HG02610 (cell line): ENCODE measurements around the gene ZNF653.
"Not testable (repeated sequence)": the region's sequence is repeated elsewhere in the genome, so short reads cannot be mapped to it uniquely, and the experiment has no call there.

Source experiments
- ATAC-seq: cut with Tn5 transposase; IDR thresholded peaks from one replicate; pipeline ENCODE4 v1.9.1; 2021; ENCODE audit warnings: mild to moderate bottlenecking, moderate library complexity; ENCODE audit not compliant: unreplicated experiment

ZNF653 gene

DNA sequence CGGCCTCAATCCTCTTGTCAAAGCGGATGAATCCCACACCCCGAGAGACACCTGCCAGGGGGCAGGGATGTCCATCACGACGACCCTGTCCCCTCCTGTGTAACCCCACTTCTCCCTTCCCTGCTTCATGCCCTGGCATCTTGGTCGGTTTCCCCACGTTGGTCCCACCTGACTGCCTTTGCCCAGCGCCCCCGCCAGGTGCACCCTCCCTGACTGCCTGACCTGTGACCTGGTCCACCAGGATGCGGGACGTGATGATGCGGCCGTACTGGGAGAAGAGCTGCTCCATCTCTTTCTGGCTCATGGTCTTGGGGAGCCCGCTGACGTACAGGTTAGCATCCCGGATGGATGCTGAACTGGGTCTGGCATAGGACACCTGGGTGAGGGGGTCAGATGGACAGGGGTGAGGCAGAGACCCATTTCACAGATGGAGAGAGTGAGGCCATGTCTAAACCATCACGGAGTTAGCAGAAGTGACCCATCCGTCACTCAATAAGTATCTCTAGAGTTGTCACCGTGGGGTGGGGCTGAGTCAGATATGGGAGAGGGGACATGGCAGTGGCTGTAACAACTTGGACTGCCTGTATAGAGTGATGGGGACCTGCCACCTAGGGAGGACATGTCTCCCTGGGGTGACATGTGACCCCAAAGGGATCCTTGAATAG, 47.3 kb downstream of the ZNF653 start:
- no peak for ATAC-seq

DNA sequence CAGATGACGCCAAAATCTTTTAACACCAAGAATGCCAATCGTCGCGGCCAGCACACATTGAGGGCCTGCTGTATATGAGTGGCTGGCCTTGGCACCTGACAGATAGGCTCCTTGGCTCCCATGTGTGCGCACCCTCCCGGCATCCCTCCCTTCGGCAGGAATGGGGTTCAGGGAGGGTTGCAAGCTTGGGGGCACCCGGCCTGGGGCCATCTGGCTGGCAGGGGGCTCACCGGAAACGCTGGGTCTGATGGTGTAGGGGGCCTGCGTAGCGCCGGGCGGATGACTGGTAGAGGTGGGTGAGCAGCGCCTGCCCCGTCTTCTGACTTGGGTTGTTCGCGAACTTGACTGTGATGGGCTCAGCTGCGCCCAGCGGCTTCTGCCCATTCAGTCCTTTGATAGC, 47.8 kb downstream of the ZNF653 start:
- ATAC-seq = no peak

DNA sequence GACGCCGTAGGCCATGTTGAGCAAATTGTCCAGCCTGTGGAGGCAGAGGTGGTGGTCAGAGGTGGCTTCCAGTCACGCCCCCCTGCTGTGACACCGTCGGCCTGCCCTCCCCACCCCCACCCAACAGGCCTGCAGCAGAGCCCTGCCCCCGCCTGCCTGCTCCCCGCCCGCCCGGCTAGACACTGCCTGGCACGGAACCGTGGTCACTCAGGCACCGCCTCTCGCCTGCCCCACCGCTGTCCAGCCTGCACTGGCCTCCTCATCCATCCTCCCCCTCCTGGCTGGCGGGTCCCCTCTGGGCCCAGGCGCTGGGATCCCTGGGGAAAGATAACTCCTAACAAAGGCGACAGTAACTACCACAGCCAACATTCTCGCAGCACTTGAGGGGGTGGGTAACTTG, 48.5 kb downstream of the ZNF653 start:
- ATAC-seq = no peak

DNA sequence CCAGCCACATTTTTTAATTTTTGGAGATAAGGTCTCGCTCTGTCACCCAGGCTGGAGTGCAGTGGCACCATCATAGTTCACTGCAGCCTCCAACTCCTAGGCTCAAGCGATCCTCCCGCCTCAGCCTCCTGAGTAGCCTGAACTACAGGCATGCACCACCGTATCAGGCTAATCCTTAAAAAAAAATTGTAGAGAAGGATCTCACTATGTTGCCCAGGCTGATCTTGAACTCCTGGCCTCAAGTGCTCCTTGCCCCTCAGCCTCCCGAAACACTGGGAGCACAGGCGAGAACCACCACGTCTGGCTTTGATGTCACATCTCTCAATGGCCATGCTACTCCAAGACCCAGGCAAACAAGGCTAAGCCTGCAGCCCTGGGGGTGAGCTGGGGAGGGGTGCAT, 49.0 kb downstream of the ZNF653 start:
- no peak for ATAC-seq

DNA sequence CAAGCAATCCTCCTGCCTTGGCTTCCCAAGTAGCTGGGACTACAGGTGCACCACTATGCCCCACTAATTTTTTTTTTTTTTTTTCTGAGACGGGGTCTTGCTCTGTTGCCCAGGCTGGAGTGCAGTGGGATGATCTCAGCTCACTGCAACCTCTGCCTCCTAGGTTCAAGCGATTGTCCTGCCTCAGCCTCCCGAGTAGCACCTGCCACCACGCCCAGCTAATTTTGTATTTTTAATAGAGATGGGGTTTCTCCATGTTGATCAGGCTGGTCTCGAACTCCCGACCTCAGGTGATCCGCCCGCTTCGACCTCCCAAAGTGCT, 50.4 kb downstream of the ZNF653 start:
- not testable (repeated sequence) for ATAC-seq

DNA sequence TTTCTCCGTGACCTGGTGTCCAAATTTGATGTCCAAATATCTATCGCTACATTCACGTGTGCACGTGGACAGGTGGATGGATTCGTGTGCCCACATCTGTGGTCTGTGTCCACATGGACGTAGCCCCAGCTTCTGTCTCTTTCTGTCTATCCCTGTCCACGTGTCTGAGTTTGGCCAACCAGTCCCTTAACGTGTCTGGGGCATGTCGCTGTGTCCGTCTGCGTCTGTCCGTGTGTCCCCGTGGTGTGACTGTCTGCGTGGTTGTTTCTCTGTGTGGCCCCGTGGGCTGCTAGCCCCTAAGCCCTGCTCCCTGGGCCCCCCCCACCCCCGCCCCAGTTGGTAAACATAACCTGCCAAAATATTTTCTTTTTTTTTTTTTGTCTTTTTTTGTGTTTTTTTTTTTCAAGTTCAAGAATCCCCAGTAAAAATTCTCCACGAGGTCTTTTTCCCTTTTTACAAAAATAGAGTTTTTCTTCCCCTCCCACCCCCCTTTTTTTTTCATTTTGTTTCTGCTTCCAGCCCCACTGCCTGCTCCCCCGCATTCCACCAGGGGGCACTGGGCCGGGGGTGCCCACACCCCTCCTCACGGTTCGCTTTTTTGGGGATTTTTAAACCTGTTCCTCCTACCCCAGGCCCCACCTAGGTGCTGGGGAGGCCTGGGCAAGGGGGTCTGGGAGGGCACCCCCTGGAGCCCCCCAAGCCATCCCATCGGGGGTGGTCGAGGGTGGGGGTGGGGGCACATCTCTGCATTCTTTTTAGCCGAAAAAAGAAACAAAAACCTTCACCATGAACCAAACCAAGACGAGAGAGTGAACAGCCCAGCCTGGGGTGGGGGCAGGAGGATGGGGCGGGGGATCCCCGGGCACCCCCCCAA, 51.9 kb downstream of the ZNF653 start:
- ATAC-seq = no peak

DNA sequence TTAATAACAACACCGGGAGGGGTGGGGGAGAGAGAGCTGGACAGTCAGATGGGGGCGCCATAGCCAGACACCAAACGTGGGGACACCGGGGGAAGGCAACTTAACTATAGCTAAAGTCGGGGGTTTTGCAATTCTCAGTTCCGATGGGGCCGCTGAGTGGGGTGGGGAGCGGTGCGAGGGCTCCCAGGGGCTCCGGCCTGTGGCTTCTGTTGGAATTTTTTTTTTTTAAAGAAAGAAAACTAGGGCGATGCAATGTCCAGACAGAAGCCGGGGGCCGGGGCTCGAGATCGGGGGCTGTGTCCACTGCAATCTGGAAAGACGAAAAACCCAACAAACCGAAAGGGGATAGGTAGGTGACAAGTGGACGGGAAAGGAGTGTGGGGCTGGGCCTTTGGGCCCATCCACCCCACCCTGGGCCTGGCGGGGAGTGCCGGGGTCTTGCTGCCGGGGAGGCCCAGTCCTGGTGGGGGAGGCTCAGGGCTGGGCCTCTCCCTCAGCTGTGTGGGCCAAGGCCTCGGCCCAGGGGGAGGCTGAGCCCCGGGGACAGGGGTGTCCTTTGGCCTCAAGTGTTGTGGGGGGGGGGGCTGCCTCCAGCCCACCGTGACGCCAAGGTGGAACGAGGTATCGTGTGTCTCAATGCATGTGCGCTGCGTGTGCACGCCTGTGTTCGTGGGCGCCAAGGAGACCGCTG, 52.9 kb downstream of the ZNF653 start:
- no peak for ATAC-seq

DNA sequence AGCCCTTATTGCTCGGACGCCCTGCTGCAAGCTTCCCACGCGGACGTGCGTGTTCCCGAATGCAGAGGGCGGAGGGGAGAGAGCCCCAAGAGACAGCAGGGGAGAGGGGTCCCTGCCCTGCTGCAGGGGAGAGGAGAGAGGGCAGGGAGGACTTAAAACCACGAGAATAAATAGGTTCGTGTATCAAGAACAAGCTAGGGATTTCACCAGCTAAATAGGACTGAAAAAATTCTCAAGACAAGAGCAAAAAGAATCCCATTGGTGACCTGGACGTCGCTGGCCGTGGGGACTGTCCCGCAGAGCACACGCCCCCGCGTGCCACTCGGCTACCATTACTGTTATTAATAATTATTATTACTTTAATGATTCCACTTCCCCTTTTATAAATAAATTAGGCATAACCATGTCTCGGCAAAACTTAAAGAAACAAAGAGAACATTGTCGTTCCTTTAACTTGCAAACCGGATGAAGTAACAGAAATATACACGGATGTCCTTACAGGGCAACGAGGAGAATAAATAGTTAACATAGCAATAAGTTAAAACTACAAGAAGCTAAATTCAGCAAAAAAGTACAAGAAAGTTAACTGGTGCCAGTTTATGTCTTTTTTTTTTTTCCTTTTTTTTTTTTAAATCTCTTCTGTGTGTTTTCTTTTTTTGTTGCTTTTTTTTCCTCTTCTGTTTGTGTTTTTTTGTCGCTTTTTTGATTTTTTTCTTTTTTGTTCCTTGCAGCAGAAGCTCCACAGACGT, 53.6 kb downstream of the ZNF653 start:
- no peak for ATAC-seq

DNA sequence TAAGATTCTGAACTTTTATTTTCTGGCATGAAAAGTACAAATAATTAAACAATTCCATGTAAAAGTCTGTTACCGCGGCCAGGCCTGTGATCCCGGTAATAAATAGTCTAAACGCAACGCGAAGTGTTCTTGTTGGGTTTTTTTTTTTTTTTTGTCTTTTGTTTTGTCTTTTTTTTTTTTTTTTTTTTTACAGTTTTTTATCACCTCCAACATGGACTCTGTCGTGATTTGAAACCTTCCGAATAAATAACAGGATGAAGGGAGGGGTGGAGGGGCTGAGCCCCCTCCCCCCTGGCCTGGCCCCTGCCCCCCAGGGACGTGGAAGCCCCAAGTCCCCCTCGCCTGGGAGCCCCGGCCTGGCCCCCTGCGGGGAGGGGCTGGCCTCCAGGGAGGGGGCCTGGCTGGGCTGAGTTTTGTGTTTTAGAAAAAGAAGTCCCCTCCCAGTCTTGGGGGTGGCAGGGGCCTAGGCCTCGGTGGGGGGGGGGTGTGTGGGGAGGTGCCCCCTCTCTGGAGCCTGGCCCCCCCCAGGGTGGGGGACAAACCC, 54.2 kb downstream of the ZNF653 start:
- no peak for ATAC-seq

DNA sequence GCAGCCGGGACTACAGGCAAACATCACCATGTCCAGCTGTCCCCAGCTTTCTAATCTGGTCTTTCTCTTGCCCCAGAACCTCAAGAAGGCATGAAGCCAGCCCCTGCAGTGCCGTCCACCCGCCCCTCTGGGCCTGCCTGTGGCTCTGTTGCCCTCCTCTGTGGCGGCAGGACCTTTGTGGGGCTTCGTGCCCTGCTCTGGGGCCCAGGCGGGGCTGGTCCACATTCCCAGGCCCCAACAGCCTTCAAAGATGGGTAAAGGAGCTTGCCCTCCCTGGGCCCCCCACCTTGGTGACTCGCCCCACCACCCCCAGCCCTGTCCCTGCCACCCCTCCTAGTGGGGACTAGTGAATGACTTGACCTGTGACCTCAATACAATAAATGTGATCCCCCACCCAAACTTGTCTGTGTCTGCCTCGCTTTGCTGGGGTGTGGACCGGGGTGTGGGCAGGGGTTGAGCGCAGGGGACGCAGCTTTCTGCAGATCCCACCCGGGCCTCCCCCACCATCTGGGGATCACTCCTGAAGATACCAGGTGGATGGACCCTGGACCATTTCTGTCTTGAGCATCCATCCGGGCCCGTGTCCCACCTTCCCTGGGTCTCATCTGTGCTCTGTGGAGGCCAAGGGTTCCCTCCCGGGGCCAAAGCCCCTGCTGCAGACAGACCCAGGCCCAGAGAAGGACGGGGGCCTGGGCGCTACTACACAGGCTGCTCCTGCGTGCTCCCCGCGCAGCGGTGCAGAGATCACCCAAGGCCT, 54.9 kb downstream of the ZNF653 start:
- ATAC-seq = no peak

DNA sequence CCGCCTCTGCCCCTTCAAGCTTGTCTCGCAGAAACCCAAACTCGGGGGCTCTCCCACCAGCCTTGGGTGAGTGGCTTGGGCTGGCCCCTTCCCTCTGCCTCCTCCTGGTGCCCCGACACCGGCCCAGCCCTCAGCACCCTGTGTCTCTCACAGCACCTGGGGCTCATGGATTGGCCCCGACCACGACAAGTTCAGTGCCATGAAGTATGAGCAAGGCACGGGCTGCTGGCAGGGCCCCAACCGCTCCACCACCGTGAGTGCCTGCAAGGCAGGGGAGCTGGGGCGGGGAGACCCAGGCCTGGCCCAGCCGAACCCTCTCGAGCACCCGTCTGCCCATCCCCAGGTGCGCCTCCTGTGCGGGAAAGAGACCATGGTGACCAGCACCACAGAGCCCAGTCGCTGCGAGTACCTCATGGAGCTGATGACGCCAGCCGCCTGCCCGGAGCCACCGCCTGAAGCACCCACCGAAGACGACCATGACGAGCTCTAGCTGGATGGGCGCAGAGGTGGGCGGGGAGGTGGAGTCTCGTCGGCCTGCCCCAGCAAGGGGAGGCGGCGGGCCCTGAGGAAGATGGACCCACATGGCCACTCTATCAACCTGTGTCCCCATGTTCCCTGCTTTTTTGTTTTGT, 56.6 kb downstream of the ZNF653 start:
- no peak for ATAC-seq

DNA sequence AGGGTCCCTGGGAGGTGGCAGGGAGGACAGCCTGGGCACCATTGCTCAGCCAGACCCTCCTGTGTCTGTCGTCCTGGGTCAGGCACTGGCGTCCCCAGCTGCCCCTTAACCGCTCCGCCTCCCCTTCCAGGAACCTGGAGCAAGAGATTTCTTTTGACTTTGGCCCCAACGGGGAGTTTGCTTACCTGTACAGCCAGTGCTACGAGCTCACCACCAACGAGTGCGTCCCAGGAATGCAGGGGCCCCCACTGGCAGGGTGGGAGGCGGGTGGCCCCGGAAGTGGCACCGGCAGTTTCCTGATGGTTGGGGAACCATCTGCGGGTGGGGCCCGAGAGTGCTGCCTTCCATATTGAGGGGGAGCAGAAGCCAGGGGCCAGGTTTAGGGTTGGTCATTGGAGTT, 57.2 kb downstream of the ZNF653 start:
- ATAC-seq = no peak

DNA sequence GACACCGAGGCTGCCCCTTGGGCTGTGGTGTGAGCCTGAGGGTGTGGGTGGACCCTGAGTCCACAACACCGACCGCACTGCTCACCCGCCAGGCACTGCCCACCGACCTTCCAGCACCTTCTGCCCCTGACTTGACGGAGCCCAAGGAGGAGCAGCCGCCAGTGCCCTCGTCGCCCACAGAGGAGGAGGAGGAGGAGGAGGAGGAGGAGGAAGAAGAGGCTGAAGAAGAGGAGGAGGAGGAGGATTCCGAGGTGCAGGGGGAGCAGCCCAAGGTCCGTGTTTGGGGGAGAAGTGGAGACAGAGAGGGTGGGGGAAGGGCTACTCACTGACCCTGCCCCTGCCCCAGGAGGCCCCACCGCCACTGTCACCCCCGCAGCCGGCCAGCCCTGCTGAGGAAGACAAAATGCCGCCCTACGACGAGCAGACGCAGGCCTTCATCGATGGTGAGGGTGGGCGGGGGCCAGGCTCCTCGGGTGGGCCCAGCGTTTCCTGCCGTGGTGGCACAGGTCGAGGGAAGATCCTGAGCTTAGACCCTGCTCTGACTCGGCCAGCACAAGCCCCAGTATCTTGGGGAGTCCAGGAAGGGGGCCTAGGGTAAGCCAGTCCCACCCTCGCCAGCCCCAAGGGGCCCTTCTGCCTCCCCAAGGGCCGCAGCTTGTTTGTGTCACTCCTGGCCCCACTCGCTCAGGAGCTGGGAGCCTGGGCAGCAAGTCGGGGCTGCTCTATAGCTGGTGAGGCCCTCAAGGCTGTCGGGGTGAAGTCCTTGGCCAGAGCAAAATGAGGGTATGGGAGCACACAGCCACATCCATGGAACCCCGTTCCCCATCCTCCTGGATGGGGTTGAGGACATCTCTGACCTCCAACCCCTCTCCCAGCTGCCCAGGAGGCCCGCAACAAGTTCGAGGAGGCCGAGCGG, 58.0 kb downstream of the ZNF653 start:
- ATAC-seq = no peak

DNA sequence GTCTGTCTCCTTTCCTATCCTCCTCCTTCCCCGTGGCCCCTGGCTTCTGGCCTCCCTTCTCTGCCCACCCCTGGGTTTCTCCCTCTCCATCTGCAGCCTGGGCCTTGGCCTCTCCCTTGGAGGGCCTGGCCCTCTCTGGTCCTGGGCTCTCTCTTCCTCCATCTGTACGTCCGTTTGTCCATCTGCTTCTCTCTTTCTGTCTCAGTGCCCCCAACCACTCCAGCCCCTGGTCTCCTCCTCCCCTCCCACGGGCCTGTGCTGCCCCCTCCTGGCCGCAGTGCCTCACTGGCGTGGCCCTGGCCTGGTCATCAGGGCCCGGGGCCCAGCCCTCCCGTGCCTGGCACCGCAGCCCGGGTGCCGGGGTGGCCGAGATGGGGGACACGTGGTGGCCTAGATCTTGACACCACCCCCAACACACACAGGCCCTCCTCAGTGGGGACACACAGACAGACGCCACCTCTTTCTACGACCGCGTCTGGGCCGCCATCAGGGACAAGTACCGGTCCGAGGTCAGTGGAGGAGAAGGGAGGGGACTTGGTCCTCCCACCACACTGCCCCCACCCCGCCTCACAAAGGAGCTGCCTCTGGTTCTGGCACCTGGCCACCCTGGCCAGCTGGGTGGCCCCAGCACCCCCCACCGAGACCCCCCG, 58.9 kb downstream of the ZNF653 start:
- ATAC-seq = no peak

DNA sequence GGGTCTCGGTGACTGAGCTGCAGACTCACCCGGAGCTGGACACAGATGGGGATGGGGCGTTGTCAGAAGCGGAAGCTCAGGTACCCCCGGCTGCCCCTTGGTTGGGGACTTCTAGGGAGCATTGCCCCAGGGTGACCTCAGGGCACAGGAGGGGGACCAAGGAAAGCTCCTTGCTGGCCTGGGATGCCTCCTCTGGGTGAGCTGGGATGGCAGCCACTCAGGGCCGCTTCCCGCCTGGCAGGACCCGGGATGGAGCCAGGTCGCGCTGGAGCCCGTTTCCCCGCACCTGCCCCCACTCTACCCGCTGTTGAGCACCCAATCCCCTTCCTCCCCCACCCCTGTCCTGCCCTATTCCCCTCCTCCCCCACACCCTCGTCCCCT, 59.4 kb downstream of the ZNF653 start:
- no peak for ATAC-seq

DNA sequence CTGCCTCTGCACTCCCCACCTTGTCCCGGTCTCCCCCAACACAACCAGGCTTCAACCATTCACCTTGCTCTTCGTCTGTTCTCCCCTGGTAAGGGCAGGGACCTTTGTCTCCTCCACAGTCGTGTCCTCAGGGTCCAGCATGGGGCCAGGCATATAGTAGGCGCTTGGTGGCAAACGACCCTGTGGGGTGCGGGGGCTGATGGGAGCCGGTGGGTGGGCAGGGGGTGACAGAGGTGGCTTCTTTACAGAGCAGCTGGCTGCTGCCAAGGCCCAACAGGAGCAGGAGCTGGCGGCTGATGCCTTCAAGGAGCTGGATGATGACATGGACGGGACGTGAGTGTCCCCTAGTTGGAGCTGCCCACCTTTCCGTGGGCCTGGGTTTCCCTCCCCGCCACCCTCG, 60.5 kb downstream of the ZNF653 start:
- no peak for ATAC-seq

DNA sequence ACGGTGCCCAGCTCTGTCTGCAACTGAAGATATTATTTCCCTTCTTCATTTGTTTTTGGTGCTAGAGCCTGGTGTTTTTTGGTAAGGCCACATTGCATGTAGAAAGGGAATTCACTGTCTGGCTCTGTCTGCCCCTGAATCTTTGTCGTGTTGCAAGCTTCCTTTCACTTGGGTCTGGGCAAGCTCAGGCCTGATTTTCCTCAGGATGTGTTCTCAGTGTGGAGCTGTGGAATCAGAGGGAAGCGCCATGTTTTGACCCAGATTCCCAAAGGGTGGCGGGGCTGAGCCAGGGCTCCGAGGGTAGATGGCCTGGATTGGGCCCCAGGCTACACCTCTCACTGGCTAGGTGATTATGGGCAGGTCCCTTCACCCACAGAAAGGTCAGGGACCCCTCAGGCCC, 61.6 kb downstream of the ZNF653 start:
- no peak for ATAC-seq

DNA sequence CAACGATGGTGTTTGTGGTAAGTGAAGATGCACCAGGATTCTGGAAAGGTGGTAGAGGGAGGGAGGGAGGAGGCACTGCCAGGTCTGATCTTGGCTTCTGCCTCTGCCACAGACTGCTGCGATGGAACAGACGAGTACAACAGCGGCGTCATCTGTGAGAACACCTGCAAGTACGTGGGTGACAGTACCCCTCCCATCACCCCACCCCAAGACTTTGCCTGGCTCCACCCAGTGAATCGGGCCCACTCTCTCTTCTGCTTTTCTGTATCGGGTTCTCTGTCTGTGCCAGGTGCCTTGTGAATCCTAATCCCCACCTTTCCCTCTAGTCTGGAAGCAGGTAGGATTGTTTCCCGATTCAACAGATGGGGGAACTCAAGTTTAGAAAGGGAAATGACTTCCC, 67.7 kb downstream of the ZNF653 start:
- no peak for ATAC-seq
